Mucosa of stomach (tissue), 1 donor: ENCODE results near the gene SLC7A1.

Experiments
- H3K27me3 ChIP-seq: one replicate; pipeline ENCODE4 v1.7.0; 2013; ENCODE audit warnings: mild to moderate bottlenecking, low read length; ENCODE audit not compliant: control insufficient read depth, insufficient read depth
- H3K36me3 ChIP-seq: one replicate; pipeline ENCODE4 v1.7.0; 2013; ENCODE audit warnings: low read length; ENCODE audit not compliant: control insufficient read depth, insufficient read depth
- H3K4me1 ChIP-seq: one replicate; pipeline ENCODE4 v1.7.0; 2013; ENCODE audit warnings: mild to moderate bottlenecking, low read length; ENCODE audit not compliant: control insufficient read depth, insufficient read depth
- H3K4me3 ChIP-seq: one replicate; pipeline ENCODE4 v1.7.0; 2013; ENCODE audit warnings: low read length
- H3K9ac ChIP-seq: one replicate; pipeline ENCODE4 v1.7.0; 2013; ENCODE audit warnings: mild to moderate bottlenecking, low read length, moderate library complexity
- H3K9me3 ChIP-seq: one replicate; pipeline ENCODE4 v1.7.0; 2013; ENCODE audit warnings: mild to moderate bottlenecking, low read length, moderate library complexity; ENCODE audit not compliant: control insufficient read depth
- donor health status: Pancreatic carcinoma.

Gene SLC7A1

GRCh38 chr13:29489650-29490560, 105.6 kb downstream of the SLC7A1 start:
- Histone ChIP-seq H3K9ac (no peak overlapping the region), H3K9me3 (no peaks in the 10 kb centered on the region), H3K4me3 (no peak overlapping the region), H3K36me3 (no peaks in the 10 kb centered on the region), H3K27me3 (no peaks in the 10 kb centered on the region), H3K4me1 (no peaks in the 10 kb centered on the region)

- no peak overlapping the region for H3K4me3 ChIP-seq
- no peaks in the 10 kb centered on the region for H3K9me3 ChIP-seq
- H3K4me1 ChIP-seq, result no peaks in the 10 kb centered on the region
- H3K27me3 ChIP-seq, result no peaks in the 10 kb centered on the region
- H3K36me3 ChIP-seq, result no peaks in the 10 kb centered on the region
- H3K9ac ChIP-seq, result no peak overlapping the region
Measured at GRCh38 chr13:29487466-29488454, 107.7 kb downstream of the SLC7A1 start.

- H3K4me3 ChIP-seq, result no peak overlapping the region
- no peaks in the 10 kb centered on the region for H3K4me1 ChIP-seq
- no peaks in the 10 kb centered on the region for H3K9me3 ChIP-seq
- no peaks in the 10 kb centered on the region for H3K27me3 ChIP-seq
- H3K9ac ChIP-seq, result no peak overlapping the region
- no peaks in the 10 kb centered on the region for H3K36me3 ChIP-seq
Measured at GRCh38 chr13:29486551-29486950, 108.9 kb downstream of the SLC7A1 start.

- no peaks in the 10 kb centered on the region for H3K9me3 ChIP-seq
- H3K4me1 ChIP-seq, result no peaks in the 10 kb centered on the region
- H3K4me3 ChIP-seq, result no peak overlapping the region
- no peak overlapping the region for H3K9ac ChIP-seq
- no peaks in the 10 kb centered on the region for H3K36me3 ChIP-seq
- H3K27me3 ChIP-seq, result no peaks in the 10 kb centered on the region
Measured at GRCh38 chr13:29484796-29485195, 110.7 kb downstream of the SLC7A1 start.

- Histone ChIP-seq H3K4me1 (no peaks in the 10 kb centered on the region), H3K9ac (no peak overlapping the region), H3K9me3 (no peaks in the 10 kb centered on the region), H3K27me3 (no peaks in the 10 kb centered on the region), H3K36me3 (no peaks in the 10 kb centered on the region), H3K4me3 (no peak overlapping the region)
Measured at GRCh38 chr13:29484236-29484635, 111.3 kb downstream of the SLC7A1 start.

GRCh38 chr13:29483623-29484022, 111.9 kb downstream of the SLC7A1 start:
- Histone ChIP-seq H3K9ac (no peak overlapping the region), H3K36me3 (no peaks in the 10 kb centered on the region), H3K9me3 (no peaks in the 10 kb centered on the region), H3K4me1 (no peaks in the 10 kb centered on the region), H3K27me3 (no peaks in the 10 kb centered on the region), H3K4me3 (no peak overlapping the region)

GRCh38 chr13:29483211-29483610, 112.3 kb downstream of the SLC7A1 start:
- Histone ChIP-seq H3K9me3 (no peaks in the 10 kb centered on the region), H3K27me3 (no peaks in the 10 kb centered on the region), H3K4me3 (no peak overlapping the region), H3K9ac (no peak overlapping the region), H3K36me3 (no peaks in the 10 kb centered on the region), H3K4me1 (no peaks in the 10 kb centered on the region)

- H3K9ac ChIP-seq, result no peak overlapping the region
- H3K9me3 ChIP-seq, result no peaks in the 10 kb centered on the region
- H3K36me3 ChIP-seq, result no peaks in the 10 kb centered on the region
- H3K4me3 ChIP-seq, result no peak overlapping the region
- H3K4me1 ChIP-seq, result no peaks in the 10 kb centered on the region
- no peaks in the 10 kb centered on the region for H3K27me3 ChIP-seq
Measured at GRCh38 chr13:29482504-29482903, 113.0 kb downstream of the SLC7A1 start.

GRCh38 chr13:29481603-29482002, 113.9 kb downstream of the SLC7A1 start:
- no peaks in the 10 kb centered on the region for H3K9me3 ChIP-seq
- H3K4me1 ChIP-seq, result no peaks in the 10 kb centered on the region
- no peaks in the 10 kb centered on the region for H3K36me3 ChIP-seq
- H3K4me3 ChIP-seq, result no peak overlapping the region
- no peak overlapping the region for H3K9ac ChIP-seq
- no peaks in the 10 kb centered on the region for H3K27me3 ChIP-seq

- H3K27me3 ChIP-seq, result no peaks in the 10 kb centered on the region
- no peaks in the 10 kb centered on the region for H3K36me3 ChIP-seq
- no peak overlapping the region for H3K9ac ChIP-seq
- no peaks in the 10 kb centered on the region for H3K9me3 ChIP-seq
- no peaks in the 10 kb centered on the region for H3K4me1 ChIP-seq
- no peak overlapping the region for H3K4me3 ChIP-seq
Measured at GRCh38 chr13:29480893-29481525, 114.5 kb downstream of the SLC7A1 start.

GRCh38 chr13:29479716-29480492, 115.6 kb downstream of the SLC7A1 start:
- Histone ChIP-seq H3K9me3 (no peaks in the 10 kb centered on the region), H3K9ac (no peak overlapping the region), H3K27me3 (no peaks in the 10 kb centered on the region), H3K4me3 (no peak overlapping the region), H3K4me1 (no peaks in the 10 kb centered on the region), H3K36me3 (no peaks in the 10 kb centered on the region)
